GM23338 (cell line): Measurements from ENCODE around the gene ROBO3. TPM values are rescaled to one million over a fixed set of nuclear protein-coding genes. Genes with fewer than 3 reads are reported as not detected.

Source experiments
- ETS1 ChIP-seq: IDR thresholded peaks from 2 replicates; pipeline ENCODE4 v1.6.1; 2016; ENCODE audit warnings: antibody characterized with exemption
- EZH2 ChIP-seq: fragments of 200-600 bp; sonication (generic); IDR thresholded peaks from one replicate; pipeline ENCODE4 v1.8.0; 2017; ENCODE audit warnings: antibody characterized with exemption, mild to moderate bottlenecking, low read depth; ENCODE audit not compliant: unreplicated experiment
- EZH2phosphoT487 ChIP-seq: fragments of 200-600 bp; sonication (generic); IDR thresholded peaks from one replicate; pipeline ENCODE4 v1.8.1; 2018; ENCODE audit warnings: antibody characterized with exemption; ENCODE audit not compliant: unreplicated experiment
- POLR2AphosphoS5 ChIP-seq: IDR thresholded peaks from 2 replicates; pipeline ENCODE4 v1.6.1; 2016; ENCODE audit warnings: antibody characterized with exemption, low read depth
- REST ChIP-seq: IDR thresholded peaks from one replicate; pipeline ENCODE4 v1.6.1; 2018; ENCODE audit warnings: antibody characterized with exemption; ENCODE audit not compliant: unreplicated experiment
- ZNF331 ChIP-seq: fragments of 250-450 bp; sonication (Bioruptor Pico); IDR thresholded peaks from 2 replicates; pipeline ENCODE4 v1.5.0; 2020; ENCODE audit warnings: low read depth, mild to moderate bottlenecking, moderate library complexity
- ZNF462 ChIP-seq: fragments of 250-450 bp; sonication (Bioruptor Pico); IDR thresholded peaks from 2 replicates; pipeline ENCODE4 v1.5.0; 2020; ENCODE audit warnings: mild to moderate bottlenecking, moderate library complexity
- polyA plus RNA-seq: library from polyadenylated mRNA; unstranded; fragments of >200 nt; fragmentation: Nextera tagmentation; extraction: Ambion mirVana; gene quantifications from 2 replicates; pipeline ENCODE4 v1.2.1, GENCODE V29; 2016
- total RNA-seq: library from RNA; depleted of rRNA; stranded (reverse); fragments of >200 nt; shearing (Covaris generic); gene quantifications from 2 replicates; pipeline ENCODE4 v1.2.3, GENCODE V29; 2014

ROBO3 gene
- total and polyA plus RNA-seq, 2 experiments from 2014 or later: 17.0 to 21.4 TPM

GRCh38 chr11:124895471-124895971, 30.3 kb downstream of the ROBO3 start (continued):
- no peak for TF ChIP-seq ZNF462
- no peak for TF ChIP-seq ZNF331 (CRISPR knock-in tag)
- no peak for TF ChIP-seq REST
- TF ChIP-seq EZH2phosphoT487: no peak
- no peak for TF ChIP-seq POLR2AphosphoS5
- TF ChIP-seq ETS1: no peak
- TF ChIP-seq EZH2: no peak
